ENCODE measurements around the gene RNPEP.

DNA sequence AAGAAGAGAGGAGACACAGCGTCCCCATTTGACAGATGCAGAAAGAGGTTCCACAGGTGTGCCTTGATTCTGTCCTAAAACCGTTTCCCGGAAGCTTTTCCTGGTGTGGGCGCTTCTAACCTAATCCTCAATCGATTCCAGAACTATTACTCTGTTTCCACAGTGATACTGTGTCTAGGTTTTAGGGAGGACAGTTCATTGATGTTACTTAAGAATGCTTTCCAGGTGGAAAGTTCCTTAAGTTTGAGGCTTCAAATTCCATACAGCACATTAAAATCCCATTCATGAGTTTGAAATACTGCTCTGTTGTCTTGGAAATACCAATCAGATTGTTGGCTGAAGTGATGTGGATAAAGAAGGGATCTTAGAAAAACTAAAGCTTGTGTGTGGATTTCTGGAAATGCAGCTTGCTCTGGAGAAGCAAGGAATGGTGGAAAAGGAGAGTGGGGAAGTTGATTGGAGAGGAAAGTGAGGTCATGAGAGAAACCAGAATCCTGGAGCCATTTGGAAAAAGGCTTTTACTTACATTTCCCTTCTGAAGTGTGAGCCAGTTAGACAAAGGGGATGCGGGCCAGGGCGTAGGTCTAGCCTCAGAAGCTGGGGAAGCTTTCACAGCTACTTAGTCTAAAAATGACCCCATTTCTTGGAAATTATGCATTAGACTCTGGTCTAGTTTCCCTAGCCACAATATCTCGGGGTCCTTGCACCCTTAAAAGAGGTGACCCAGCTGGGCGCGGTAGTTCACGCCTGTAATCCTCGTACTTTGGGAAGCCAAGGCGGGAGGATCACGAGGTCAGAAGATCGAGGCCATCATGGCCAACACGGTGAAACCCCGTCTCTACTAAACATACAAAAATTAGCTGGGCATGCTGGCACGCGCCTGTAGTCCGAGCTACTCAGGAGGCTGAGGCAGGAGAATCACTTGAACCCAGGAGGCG lies 34.6 kb downstream of the RNPEP start:
- TF ChIP-seq SMC3 (IDR thresholded peaks at IDR 0.05; ENCODE audit: low read depth, low read length) (no peak), GABPA (IDR thresholded peaks at IDR 0.05; ENCODE audit: low read depth) (no peak), SIN3A (IDR thresholded peaks at IDR 0.05; ENCODE audit: borderline replicate concordance, low read depth, low read length) (no peak), EP300 (IDR thresholded peaks at IDR 0.05; ENCODE audit: borderline replicate concordance in 1 of 2, low read depth in 1 of 2, low read length in 1 of 2) (no peak), EZH2phosphoT487 (IDR thresholded peaks at IDR 0.05; ENCODE audit: borderline replicate concordance, low read depth) (no peak)
- TF ChIP-seq, protein P1, sequence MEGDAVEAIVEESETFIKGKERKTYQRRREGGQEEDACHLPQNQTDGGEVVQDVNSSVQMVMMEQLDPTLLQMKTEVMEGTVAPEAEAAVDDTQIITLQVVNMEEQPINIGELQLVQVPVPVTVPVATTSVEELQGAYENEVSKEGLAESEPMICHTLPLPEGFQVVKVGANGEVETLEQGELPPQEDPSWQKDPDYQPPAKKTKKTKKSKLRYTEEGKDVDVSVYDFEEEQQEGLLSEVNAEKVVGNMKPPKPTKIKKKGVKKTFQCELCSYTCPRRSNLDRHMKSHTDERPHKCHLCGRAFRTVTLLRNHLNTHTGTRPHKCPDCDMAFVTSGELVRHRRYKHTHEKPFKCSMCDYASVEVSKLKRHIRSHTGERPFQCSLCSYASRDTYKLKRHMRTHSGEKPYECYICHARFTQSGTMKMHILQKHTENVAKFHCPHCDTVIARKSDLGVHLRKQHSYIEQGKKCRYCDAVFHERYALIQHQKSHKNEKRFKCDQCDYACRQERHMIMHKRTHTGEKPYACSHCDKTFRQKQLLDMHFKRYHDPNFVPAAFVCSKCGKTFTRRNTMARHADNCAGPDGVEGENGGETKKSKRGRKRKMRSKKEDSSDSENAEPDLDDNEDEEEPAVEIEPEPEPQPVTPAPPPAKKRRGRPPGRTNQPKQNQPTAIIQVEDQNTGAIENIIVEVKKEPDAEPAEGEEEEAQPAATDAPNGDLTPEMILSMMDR (IDR thresholded peaks at IDR 0.05): no peak

Data from SK-N-SH (cell line).